Liver (tissue), 3 donors: ENCODE measurements around the gene LRCOL1.

ENCODE experiments used
- ATF3 ChIP-seq: IDR thresholded peaks from 2 replicates; pipeline ENCODE4 v1.6.1; 2016; ENCODE audit warnings: antibody characterized with exemption
- CTCF ChIP-seq: fragments of 150-350 bp; IDR thresholded peaks from 2 replicates; pipeline ENCODE4 v1.5.1; 2017; ENCODE audit warnings: improper control_type of control experiment, low read depth, low read length; ENCODE audit not compliant: missing input control
- RAD21 ChIP-seq, 2 donors: IDR thresholded peaks; 2 replicates each; pipeline ENCODE4 v1.6.1; 2016; ENCODE audit warnings: antibody characterized with exemption in 2 of 2, mild to moderate bottlenecking in 2 of 2
- TAF1 ChIP-seq: conservative IDR thresholded peaks from 2 replicates; pipeline ENCODE4 v1.6.1; 2016; ENCODE audit warnings: antibody characterized with exemption, mild to moderate bottlenecking
- YY1 ChIP-seq: IDR thresholded peaks from 2 replicates; pipeline ENCODE4 v1.6.1; 2016; ENCODE audit warnings: antibody characterized with exemption, mild to moderate bottlenecking
- TF ChIP-seq, protein P1 (sequence below): IDR thresholded peaks from 2 replicates; pipeline ENCODE4 v1.6.1; 2016; ENCODE audit warnings: antibody characterized with exemption
- donor health status: healthy.
- donor health status: healthy.

DNA sequence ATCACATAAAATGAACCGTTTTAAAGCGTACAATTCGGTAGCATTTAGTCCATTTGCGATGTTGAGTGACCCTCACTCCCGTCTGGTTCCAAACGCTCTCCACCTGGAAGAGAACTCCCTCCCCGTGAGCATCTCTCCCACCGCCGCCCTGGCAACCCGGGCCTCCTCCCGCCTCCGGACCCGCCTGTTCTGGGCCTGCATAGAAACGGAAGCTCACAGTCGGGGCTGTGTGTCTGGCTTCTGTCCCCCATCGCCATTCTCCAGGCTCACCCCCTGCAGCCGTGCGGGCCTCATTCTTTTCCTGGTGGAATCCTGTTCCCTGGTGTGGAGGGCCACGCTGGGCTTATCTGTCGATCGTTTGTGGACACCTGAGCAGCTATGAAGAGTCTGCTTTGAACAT lies 17.3 kb downstream of the LRCOL1 start:
- TF ChIP-seq CTCF (no peak), RAD21 (IDR thresholded peaks at IDR 0.05) (no peak), YY1 (no peak), TAF1 (no peak), ATF3 (no peak)
- TF ChIP-seq, protein P1, sequence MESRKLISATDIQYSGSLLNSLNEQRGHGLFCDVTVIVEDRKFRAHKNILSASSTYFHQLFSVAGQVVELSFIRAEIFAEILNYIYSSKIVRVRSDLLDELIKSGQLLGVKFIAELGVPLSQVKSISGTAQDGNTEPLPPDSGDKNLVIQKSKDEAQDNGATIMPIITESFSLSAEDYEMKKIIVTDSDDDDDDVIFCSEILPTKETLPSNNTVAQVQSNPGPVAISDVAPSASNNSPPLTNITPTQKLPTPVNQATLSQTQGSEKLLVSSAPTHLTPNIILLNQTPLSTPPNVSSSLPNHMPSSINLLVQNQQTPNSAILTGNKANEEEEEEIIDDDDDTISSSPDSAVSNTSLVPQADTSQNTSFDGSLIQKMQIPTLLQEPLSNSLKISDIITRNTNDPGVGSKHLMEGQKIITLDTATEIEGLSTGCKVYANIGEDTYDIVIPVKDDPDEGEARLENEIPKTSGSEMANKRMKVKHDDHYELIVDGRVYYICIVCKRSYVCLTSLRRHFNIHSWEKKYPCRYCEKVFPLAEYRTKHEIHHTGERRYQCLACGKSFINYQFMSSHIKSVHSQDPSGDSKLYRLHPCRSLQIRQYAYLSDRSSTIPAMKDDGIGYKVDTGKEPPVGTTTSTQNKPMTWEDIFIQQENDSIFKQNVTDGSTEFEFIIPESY = no peak
